Epithelial cell of proximal tubule (primary cell): ENCODE results near the gene GPR45. TPM values are rescaled to one million over a fixed set of nuclear protein-coding genes. Genes with fewer than 3 reads are reported as not detected.

Experiments used
- DNase-seq: peaks from one replicate; pipeline ENCODE4 v3.0.0-alpha.2; 2011; ENCODE audit warnings: low read depth
- H3K4me3 ChIP-seq: 2 replicates; pipeline ENCODE4 v1.5.1; 2011; ENCODE audit warnings: low read depth, mild to moderate bottlenecking, low read length
- total RNA-seq: library from RNA; depleted of rRNA; stranded (reverse); fragments of >200 nt; gene quantifications from 2 replicates; pipeline ENCODE4 v1.2.3, GENCODE V29; 2015
- TF ChIP-seq, protein P1 (sequence below): conservative IDR thresholded peaks from 2 replicates; pipeline ENCODE4 v1.5.1; 2012; ENCODE audit warnings: low read depth, mild to moderate bottlenecking, low read length

Gene GPR45
- total RNA-seq, 1 donor from 2014 or later, result not detected

DNA sequence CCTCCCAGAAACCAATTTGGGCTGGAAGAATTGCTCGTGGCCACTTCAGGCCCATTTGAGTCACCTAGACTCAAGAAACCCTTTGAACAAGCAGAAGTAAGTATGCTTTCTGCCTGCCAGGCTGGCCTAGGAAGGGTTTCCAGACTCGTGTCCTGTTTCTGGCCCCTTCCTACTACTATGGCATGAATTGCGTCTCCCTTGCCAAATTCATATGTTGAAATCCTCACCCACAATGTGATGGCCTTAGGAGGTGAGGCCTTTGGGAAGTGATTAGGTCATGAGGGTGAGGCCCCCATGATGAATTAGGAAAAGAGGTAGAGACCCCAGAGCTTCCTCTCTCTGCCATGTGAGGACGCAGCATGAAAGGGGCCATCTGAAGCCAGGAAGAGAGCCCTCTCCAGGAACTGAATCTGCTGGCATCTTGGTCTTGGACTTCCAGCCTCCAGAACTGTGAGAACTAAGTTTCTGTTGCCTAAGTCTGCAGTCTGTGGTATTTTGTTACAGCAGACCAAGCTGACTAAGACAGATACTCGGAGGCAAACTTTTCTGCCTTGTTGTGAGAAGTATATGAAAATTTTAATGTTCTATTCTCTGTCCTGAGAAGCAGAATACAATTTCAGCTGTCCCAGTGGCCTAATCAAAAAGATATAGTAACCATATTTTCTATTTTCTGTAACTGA is 13.1 kb downstream of the GPR45 start:
- TF ChIP-seq, protein P1, sequence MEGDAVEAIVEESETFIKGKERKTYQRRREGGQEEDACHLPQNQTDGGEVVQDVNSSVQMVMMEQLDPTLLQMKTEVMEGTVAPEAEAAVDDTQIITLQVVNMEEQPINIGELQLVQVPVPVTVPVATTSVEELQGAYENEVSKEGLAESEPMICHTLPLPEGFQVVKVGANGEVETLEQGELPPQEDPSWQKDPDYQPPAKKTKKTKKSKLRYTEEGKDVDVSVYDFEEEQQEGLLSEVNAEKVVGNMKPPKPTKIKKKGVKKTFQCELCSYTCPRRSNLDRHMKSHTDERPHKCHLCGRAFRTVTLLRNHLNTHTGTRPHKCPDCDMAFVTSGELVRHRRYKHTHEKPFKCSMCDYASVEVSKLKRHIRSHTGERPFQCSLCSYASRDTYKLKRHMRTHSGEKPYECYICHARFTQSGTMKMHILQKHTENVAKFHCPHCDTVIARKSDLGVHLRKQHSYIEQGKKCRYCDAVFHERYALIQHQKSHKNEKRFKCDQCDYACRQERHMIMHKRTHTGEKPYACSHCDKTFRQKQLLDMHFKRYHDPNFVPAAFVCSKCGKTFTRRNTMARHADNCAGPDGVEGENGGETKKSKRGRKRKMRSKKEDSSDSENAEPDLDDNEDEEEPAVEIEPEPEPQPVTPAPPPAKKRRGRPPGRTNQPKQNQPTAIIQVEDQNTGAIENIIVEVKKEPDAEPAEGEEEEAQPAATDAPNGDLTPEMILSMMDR, result no peak
- no peak for DNase-seq
- no peak overlapping the region for H3K4me3 ChIP-seq

DNA sequence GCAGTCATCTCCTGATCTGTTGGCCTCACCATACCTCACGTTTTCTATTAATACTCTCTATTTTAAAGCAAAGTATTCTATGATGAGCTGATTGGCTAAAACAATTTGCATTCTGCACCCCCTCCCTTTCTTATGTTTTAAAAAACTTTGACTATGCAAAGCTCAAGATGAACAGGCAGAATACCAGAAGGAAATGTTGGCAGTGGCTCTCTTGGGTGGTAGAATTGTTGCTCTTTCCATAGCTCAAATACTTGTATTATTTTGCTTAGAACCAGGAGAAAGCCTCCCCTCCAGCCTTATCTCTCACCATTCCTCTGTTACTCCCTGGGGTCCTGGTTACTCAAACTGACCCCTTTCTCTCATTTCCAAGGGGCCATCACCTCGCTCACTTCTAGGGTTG is 14.4 kb downstream of the GPR45 start:
- H3K4me3 ChIP-seq, result no peak overlapping the region
- TF ChIP-seq, protein P1, result no peak
- DNase-seq, result no peak

DNA sequence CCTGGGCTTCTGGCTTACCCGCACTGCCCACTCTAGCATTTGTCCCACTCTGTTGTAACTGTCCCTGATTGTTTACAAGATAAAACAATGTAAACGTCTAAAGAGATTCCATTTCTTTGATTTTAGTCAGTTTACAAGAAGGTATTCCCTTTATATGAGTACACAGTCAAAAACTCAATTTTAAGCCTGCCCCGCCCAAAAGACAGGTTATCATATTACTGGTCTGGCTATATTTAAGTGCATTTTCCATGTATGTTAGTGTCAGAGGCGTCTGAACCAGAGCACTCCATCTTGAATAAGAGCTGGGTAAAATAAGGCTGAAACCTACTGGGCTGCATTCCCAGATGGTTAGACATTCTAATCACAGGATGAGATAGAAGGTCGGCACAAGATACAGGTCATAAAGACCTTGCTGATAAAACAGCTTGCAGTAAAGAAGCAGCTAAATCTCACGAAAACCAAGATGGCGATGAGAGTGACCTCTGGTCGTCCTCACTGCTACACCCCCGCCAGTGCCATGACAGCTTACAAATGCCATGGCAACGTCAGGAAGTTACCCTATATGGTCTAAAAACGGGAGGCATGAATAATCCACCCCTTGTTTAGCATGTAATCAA is 15.0 kb downstream of the GPR45 start:
- TF ChIP-seq, protein P1, result no peak
- no peak for DNase-seq
- no peak overlapping the region for H3K4me3 ChIP-seq

DNA sequence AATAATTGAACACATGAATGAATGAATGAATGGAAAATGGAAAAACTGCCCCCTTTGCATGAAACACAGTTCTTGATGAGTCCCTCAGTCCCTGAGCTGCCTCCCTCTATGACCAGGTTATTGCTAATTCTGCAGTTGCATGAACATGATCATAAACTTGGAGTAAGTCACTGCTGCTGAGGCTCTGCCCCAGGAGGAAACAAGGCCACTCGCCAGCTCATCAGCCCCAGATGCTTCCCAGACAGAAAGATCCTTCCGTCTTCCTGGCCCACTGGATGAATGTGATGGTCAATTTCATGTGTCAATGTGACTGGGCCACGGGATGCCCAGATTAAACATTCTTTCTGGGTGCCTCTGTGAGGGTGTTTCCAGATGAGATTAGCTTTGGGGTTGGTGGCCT is 16.4 kb downstream of the GPR45 start:
- TF ChIP-seq, protein P1, result no peak
- no peak overlapping the region for H3K4me3 ChIP-seq
- no peak for DNase-seq

DNA sequence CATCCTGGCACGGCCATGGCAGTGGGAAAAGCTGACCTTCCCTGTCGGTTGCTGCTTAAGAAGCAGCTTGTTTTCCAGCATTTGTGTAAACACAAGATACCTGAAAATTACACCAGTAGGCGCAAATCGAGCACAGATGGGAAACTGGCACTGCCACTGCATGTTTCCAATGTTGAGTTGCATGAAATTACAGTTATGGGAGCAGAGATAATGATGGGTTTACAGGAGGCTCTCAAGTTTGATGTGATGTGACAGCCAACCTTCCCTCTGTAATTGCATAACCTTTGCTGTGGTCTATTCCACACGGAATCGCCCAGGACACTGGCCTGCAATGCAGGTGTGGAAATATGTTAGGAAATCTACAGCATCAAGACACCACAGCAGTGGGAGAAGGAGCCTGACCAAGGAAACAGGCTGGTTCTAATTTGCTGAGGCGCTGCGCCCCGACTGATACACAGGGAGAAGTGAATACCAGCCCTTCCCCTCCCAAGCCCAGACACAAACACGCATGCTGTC is 17.4 kb downstream of the GPR45 start:
- DNase-seq, result no peak
- H3K4me3 ChIP-seq, result no peak overlapping the region
- TF ChIP-seq, protein P1, result no peak

DNA sequence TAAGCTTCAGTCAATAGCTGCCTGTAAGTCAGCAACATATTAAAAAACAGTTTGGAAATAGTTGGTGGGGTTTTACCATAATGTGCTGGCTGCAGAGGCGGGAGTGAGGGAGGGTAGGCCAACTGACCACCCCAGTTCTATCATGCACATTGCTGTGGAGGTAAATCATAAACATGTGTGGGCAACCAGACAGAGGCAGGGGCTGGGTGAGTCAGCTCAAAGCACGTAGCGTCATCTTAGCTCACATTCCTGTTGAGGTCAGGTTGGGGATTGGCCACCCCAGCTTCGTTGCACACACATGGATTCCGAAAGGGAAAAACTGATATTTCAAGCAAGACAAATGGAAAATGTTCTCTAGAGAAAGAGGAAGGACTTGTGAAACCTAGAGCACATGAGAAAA is 19.5 kb downstream of the GPR45 start:
- DNase-seq, result peak; percentile 80
- H3K4me3 ChIP-seq, result no peak overlapping the region
- TF ChIP-seq, protein P1, result no peak

DNA sequence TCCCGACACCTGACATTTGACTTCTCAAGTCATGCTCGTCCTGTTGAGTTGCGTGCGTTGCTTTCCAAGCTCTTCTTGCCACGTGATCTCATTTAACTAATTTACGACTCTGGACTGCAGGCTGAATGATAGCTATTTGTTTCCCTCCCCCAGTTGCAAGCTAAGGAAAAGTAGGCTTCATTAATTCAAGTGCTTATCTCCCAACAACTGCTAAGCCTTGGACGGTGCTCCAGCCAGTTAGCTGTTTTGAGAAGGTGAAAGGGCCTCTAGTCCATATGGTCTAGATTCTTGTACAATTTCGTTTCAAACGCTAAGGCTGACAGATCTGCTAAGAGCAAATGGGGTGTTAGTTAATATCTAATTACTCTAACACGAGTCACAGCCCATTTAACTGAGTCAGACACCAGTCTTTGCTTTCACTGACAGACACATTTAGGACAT is 21.1 kb downstream of the GPR45 start:
- no peak overlapping the region for H3K4me3 ChIP-seq
- TF ChIP-seq, protein P1, result no peak
- no peak for DNase-seq
